ENCODE results near the gene OSBPL5.

GRCh38 chr11:3163241-3163981 lies 1.7 kb downstream of the OSBPL5 start:
- TF ChIP-seq HNRNPH1 (optimal IDR thresholded peaks at IDR 0.05; ENCODE audit: low read depth, low read length) (no peak), TBP (optimal IDR thresholded peaks at IDR 0.05; ENCODE audit: low read depth, low read length) (no peak), MAFK (IDR thresholded peaks at IDR 0.05; ENCODE audit: low read length) (no peak), PREB (CRISPR knock-in tag; IDR thresholded peaks at IDR 0.05) (no peak), SP1 (CRISPR knock-in tag; IDR thresholded peaks at IDR 0.05) (no peak), CREBBP (IDR thresholded peaks at IDR 0.05; ENCODE audit: low read depth, low read length) (no peak)
